Tibial artery (tissue), 4 donors: ENCODE measurements around the gene ZNF385D.

Source experiments
- DNase-seq, 2 donors: peaks; one replicate each; pipeline ENCODE4 v3.0.0-alpha.2; 2019
- H3K27ac ChIP-seq, 2 donors: fragments of 200-600 bp; sonication (generic) in 1 of 2; 1 replicate in 1 of 2; 2 replicates in 1 of 2; pipeline ENCODE4 v1.5.1; 2018 to 2019; ENCODE audit warnings: mild to moderate bottlenecking in 1 of 2
- H3K27me3 ChIP-seq, 2 donors: fragments of 200-600 bp; sonication (generic) in 1 of 2; one replicate each; pipeline versions ENCODE4 v1.5.1 to v1.6.0; 2016 to 2019
- H3K36me3 ChIP-seq, 3 donors: fragments of 200-600 bp; sonication (generic) in 2 of 3; one replicate each; pipeline ENCODE4 v1.5.1; 2016 to 2019; ENCODE audit warnings: mild to moderate bottlenecking in 2 of 3
- H3K4me1 ChIP-seq, 4 donors: fragments of 200-600 bp; sonication (generic) in 2 of 4; 1 replicate in 3 of 4; 2 replicates in 1 of 4; pipeline ENCODE4 v1.5.1; 2016 to 2019
- H3K4me3 ChIP-seq, 2 donors: fragments of 200-600 bp; sonication (generic) in 1 of 2; 1 replicate in 1 of 2; 2 replicates in 1 of 2; pipeline ENCODE4 v1.5.1; 2018 to 2019; ENCODE audit warnings: mild to moderate bottlenecking in 2 of 2
- H3K9me3 ChIP-seq, 3 donors: fragments of 200-600 bp; sonication (generic) in 1 of 3; one replicate each; pipeline ENCODE4 v1.5.1; 2016 to 2019
- CTCF ChIP-seq, 2 experiments: fragments of 200-600 bp in 1 of 2; fragments of 450-650 bp in 1 of 2; IDR thresholded peaks; one replicate each; pipeline ENCODE4 v1.5.1; 2017 to 2019; ENCODE audit warnings: antibody characterized with exemption in 2 of 2, mild to moderate bottlenecking in 1 of 2, moderate library complexity in 1 of 2
- intact Hi-C: fragments of 100-400 bp; cut with DNase I; formaldehyde crosslinking; loops from one replicate; pipeline ENCODE4 v1.15.0; 2023; ENCODE audit warnings: low total_unique reads

Gene ZNF385D

GRCh38 chr3:21744793-21745192 is 6.2 kb downstream of the ZNF385D start:
- no peak for TF ChIP-seq CTCF (IDR thresholded peaks at IDR 0.05)
- no peaks in the 10 kb centered on the region for H3K9me3 ChIP-seq
- no peak overlapping the region for H3K4me3 ChIP-seq
- intact Hi-C loops = no loop called here
- no peaks in the 10 kb centered on the region for H3K36me3 ChIP-seq
- peaks cover 0 to 56% (median 12%) of the 10 kb centered on the region in 4 donors for H3K4me1 ChIP-seq
- H3K27me3 ChIP-seq = no peaks in the 10 kb centered on the region
- no peak overlapping the region for H3K27ac ChIP-seq
- DNase-seq = no peak

- no peaks in the 10 kb centered on the region for H3K36me3 ChIP-seq
- no peak overlapping the region for H3K4me3 ChIP-seq
- no peak overlapping the region for H3K27ac ChIP-seq
- no peak for TF ChIP-seq CTCF (IDR thresholded peaks at IDR 0.05)
- no peak for DNase-seq
- intact Hi-C loops = no loop called here
- H3K27me3 ChIP-seq = no peaks in the 10 kb centered on the region
- no peaks in the 10 kb centered on the region for H3K9me3 ChIP-seq
- H3K4me1 ChIP-seq = peaks cover 0 to 4% (median 0%) of the 10 kb centered on the region in 4 donors
Observed at GRCh38 chr3:21738935-21739702, 11.9 kb downstream of the ZNF385D start.

GRCh38 chr3:21738283-21738682 is 12.7 kb downstream of the ZNF385D start:
- Histone ChIP-seq H3K9me3 (no peaks in the 10 kb centered on the region), H3K4me1 (no peaks in the 10 kb centered on the region), H3K27ac (no peak overlapping the region), H3K36me3 (no peaks in the 10 kb centered on the region), H3K4me3 (no peak overlapping the region), H3K27me3 (no peaks in the 10 kb centered on the region)
- no peak for TF ChIP-seq CTCF (IDR thresholded peaks at IDR 0.05)
- intact Hi-C loops = no loop called here
- no peak for DNase-seq

GRCh38 chr3:21734746-21735145 is 16.3 kb downstream of the ZNF385D start:
- H3K4me3 ChIP-seq = no peak overlapping the region
- H3K4me1 ChIP-seq = no peaks in the 10 kb centered on the region
- H3K9me3 ChIP-seq = no peaks in the 10 kb centered on the region
- no peak for TF ChIP-seq CTCF (IDR thresholded peaks at IDR 0.05)
- no peak for DNase-seq
- no peaks in the 10 kb centered on the region for H3K36me3 ChIP-seq
- intact Hi-C loops = no loop called here
- no peaks in the 10 kb centered on the region for H3K27me3 ChIP-seq
- no peak overlapping the region for H3K27ac ChIP-seq

GRCh38 chr3:21729888-21730459 is 21.0 kb downstream of the ZNF385D start:
- no peaks in the 10 kb centered on the region for H3K9me3 ChIP-seq
- H3K27ac ChIP-seq = no peak overlapping the region
- intact Hi-C loops = no loop called here
- no peak for DNase-seq
- H3K27me3 ChIP-seq = no peaks in the 10 kb centered on the region
- H3K4me3 ChIP-seq = no peak overlapping the region
- H3K4me1 ChIP-seq = peaks cover 0 to 8% (median 0%) of the 10 kb centered on the region in 4 donors
- no peak for TF ChIP-seq CTCF (IDR thresholded peaks at IDR 0.05)
- no peaks in the 10 kb centered on the region for H3K36me3 ChIP-seq
